ENCODE results near the gene SMIM1. TPM values are rescaled to one million over a fixed set of nuclear protein-coding genes. Genes with fewer than 3 reads are reported as not detected.

SMIM1 gene
- polyA plus RNA-seq, 2 of the 4 experiments (the other 2 are of a cell fraction) = 0.67 to 1.1 TPM

DNA sequence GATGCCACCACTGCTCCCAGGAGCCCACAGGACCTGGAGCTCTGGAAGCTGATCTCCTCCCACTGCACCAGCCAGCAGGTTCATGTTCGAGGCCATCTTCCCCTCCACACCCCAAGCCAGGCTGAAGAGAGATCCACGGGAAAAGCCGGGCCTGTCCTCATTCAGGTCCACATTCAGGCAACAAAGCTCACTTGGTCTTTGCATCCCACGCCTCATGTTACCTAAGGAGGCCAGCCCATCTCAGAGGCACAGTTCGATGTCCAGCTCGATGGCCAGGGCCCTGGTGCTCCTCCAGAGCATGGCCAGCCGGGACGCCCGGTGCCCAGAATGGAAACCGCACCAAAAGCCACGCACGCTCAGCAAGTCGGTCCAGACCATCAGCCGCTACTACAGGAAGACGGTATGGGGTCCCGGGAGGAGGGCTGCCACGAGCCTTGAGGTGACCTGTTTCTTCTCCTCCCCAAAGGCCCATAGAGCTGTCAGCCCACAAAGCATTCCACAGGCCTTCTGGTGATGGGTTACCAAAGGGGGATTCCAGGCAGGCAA is 20.1 kb upstream of the SMIM1 start, which contains the start of gene CCDC27 (continued):
- TF ChIP-seq, protein P1, sequence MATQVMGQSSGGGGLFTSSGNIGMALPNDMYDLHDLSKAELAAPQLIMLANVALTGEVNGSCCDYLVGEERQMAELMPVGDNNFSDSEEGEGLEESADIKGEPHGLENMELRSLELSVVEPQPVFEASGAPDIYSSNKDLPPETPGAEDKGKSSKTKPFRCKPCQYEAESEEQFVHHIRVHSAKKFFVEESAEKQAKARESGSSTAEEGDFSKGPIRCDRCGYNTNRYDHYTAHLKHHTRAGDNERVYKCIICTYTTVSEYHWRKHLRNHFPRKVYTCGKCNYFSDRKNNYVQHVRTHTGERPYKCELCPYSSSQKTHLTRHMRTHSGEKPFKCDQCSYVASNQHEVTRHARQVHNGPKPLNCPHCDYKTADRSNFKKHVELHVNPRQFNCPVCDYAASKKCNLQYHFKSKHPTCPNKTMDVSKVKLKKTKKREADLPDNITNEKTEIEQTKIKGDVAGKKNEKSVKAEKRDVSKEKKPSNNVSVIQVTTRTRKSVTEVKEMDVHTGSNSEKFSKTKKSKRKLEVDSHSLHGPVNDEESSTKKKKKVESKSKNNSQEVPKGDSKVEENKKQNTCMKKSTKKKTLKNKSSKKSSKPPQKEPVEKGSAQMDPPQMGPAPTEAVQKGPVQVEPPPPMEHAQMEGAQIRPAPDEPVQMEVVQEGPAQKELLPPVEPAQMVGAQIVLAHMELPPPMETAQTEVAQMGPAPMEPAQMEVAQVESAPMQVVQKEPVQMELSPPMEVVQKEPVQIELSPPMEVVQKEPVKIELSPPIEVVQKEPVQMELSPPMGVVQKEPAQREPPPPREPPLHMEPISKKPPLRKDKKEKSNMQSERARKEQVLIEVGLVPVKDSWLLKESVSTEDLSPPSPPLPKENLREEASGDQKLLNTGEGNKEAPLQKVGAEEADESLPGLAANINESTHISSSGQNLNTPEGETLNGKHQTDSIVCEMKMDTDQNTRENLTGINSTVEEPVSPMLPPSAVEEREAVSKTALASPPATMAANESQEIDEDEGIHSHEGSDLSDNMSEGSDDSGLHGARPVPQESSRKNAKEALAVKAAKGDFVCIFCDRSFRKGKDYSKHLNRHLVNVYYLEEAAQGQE (IDR thresholded peaks at IDR 0.05) = no peak
- TF ChIP-seq, protein P2, sequence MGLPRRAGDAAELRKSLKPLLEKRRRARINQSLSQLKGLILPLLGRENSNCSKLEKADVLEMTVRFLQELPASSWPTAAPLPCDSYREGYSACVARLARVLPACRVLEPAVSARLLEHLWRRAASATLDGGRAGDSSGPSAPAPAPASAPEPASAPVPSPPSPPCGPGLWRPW (IDR thresholded peaks at IDR 0.05) = no peak
- TF ChIP-seq TP53 (CRISPR knock-in tag; IDR thresholded peaks at IDR 0.05) = no peak

DNA sequence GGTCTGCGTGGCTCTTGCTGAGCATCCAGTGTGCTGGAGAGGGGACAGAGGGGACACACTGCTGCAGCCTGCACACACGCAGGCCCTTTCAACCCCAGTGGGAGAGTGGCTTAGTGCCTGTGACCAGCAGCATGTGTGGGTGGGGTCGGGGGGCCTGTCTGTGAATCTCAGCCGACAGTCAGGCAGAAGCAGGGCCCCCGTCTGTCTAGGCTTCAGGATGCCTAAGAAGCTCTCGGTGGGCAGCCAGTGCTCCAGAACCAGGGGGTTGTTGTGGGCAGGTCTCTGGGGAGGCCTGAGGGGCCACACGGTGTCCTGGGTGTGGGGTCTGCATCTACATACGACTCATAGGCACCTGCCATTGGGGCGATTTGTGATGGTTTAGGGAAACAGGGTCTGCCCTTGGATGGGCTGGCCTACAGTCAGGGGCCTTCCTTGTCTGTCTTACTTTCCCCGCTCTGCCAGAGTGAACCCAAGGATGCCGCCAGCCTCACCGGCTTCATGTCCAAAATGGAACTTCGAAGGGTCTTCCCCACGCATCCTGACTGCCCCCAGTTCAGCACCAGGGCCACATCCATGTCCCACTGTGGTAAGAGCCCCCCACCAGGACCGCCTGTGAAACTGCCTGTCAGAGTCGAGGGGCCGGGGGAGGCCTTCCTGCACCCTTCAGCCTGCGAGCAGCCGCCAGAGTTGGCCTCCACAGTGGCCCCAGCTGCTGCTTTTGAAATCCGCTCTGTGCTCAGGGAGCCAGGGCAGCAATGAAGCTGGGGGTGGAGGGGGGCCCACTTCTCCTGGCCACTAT is 18.7 kb upstream of the SMIM1 start:
- CTCF ChIA-PET = interaction anchor here (1.0 kb wide), 1 partner anchor 29 kb away, joined by 4 read pairs; no protein-coding TSS in a partner anchor
- FAIRE-seq = no peak
- WGBS (ENCODE audit: missing lambda C conversion rate) = 46% methylated on average over 3 of the region's 20 CpGs

DNA sequence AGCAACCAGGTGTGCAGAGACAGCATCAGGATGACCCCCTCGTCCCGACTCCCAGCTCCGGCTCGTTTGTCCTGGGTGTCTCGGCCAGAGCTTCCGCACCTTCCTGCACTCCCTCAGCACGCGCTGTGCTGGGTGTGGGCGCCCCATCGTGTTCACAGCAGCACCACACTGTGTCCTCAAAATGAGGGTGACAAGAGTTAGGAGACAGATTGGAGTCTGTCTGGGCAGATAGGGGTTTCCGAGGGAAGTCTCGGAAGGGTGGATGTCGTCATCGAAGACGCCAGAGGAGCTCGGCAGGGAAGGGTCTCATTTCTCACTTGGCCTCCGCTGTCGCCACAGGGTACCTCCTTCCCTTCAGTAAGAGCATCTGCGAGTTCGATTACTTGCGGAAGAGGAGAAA is 16.2 kb upstream of the SMIM1 start:
- WGBS (ENCODE audit: missing lambda C conversion rate) = 69% methylated on average over 18 of the region's 21 CpGs
- no peak overlapping the region for H3K4me2 ChIP-seq
- no peaks in the 10 kb centered on the region for H3K4me1 ChIP-seq
- ChIA-PET POLR2A (no interaction called here), CTCF (interaction anchor here (0.9 to 1.6 kb wide), 2 partner anchors 32 to 61 kb away, joined by 3 to 4 read pairs; no protein-coding TSS in a partner anchor)
- no peak overlapping the region for H3K4me3 ChIP-seq
- ATAC-seq (no peak), DNase-seq (ENCODE audit: low read depth in 1 of 2, low spot score in 1 of 2) (no peak), FAIRE-seq (no peak)
- TF ChIP-seq ZNF302 (CRISPR knock-in tag; IDR thresholded peaks at IDR 0.05) = no peak
- no peak overlapping the region for H3K27ac ChIP-seq
- H3K9me3 ChIP-seq = peaks cover 8% of the 10 kb centered on the region; the same call in 1 of the 3 replicates

More for the DNA sequence above, 18.7 kb upstream of the SMIM1 start:
- Histone ChIP-seq H3K4me1 (no peaks in the 10 kb centered on the region), H3K27ac (no peak overlapping the region), H3K4me2 (no peak overlapping the region), H3K4me3 (no peak overlapping the region), H3K9me3 (no peaks in the 10 kb centered on the region)
- ATAC-seq (no peak), DNase-seq (ENCODE audit: low read depth in 1 of 2, low spot score in 1 of 2) (no peak)
- POLR2A ChIA-PET = no interaction called here
- TF ChIP-seq POLR2AphosphoS2 (conservative IDR thresholded peaks at IDR 0.05; ENCODE audit: low read length) = no peak
- TF ChIP-seq CHD2 (IDR thresholded peaks at IDR 0.05; ENCODE audit: low read length, partially characterized antibody) = no peak
- no peak for TF ChIP-seq RCOR1 (IDR thresholded peaks at IDR 0.05; ENCODE audit: low read depth, low read length)
- no peak for TF ChIP-seq CEBPB (IDR thresholded peaks at IDR 0.05)
- TF ChIP-seq FOSB (CRISPR knock-in tag; IDR thresholded peaks at IDR 0.05) = no peak
- no peak for TF ChIP-seq JUN (IDR thresholded peaks at IDR 0.05)
- TF ChIP-seq RFX5 (IDR thresholded peaks at IDR 0.05) = no peak
- no peak for TF ChIP-seq TFCP2L1 (CRISPR knock-in tag; IDR thresholded peaks at IDR 0.05)

DNA sequence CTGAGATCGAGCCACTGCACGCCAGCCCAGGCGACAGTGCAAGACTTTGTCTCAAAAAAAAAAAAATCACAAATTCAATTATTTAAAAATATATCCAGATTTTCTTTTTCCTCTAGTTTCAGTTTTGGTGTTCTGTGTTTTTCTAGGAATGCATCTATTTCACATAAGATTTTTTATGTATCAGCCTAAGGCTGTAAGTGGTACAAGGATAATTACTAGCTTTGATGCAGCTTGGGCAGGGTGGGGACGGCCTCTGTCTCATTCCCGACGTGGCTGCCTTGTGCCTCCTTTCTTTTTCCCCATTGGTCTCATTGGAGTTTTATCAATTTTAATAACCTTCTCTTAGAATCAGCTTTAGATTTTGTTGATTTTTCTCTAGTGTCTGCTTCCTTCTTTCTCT is 13.4 kb upstream of the SMIM1 start:
- H3K27ac ChIP-seq = no peak overlapping the region
- H3K4me3 ChIP-seq = no peak overlapping the region
- peaks cover 8% of the 10 kb centered on the region; the same call in 1 of the 3 replicates for H3K9me3 ChIP-seq
- no peak overlapping the region for H3K4me2 ChIP-seq
- WGBS (ENCODE audit: missing lambda C conversion rate) = 43% methylated on average over 6 of the region's 6 CpGs
- ATAC-seq (no peak), FAIRE-seq (no peak), DNase-seq (ENCODE audit: low read depth in 1 of 2, low spot score in 1 of 2) (no peak)
- H3K4me1 ChIP-seq = no peaks in the 10 kb centered on the region
- CTCF ChIA-PET = interaction anchor here (0.9 kb wide), 1 partner anchor 18 kb away, joined by 5 read pairs; no protein-coding TSS in a partner anchor
- POLR2A ChIA-PET = no interaction called here
- TF ChIP-seq, protein P1 (IDR thresholded peaks at IDR 0.05) = no peak
- TF ChIP-seq CBX8 (IDR thresholded peaks at IDR 0.05) (no peak), GATA3 (IDR thresholded peaks at IDR 0.05; ENCODE audit: borderline replicate concordance) (no peak), MYC (IDR thresholded peaks at IDR 0.05; ENCODE audit: borderline replicate concordance, low read length) (no peak), ZSCAN20 (CRISPR knock-in tag; IDR thresholded peaks at IDR 0.05) (no peak), TFCP2L1 (CRISPR knock-in tag; IDR thresholded peaks at IDR 0.05) (no peak), MAZ (IDR thresholded peaks at IDR 0.05; ENCODE audit: borderline replicate concordance, low read depth, low read length) (no peak)
- TF ChIP-seq, protein P3, sequence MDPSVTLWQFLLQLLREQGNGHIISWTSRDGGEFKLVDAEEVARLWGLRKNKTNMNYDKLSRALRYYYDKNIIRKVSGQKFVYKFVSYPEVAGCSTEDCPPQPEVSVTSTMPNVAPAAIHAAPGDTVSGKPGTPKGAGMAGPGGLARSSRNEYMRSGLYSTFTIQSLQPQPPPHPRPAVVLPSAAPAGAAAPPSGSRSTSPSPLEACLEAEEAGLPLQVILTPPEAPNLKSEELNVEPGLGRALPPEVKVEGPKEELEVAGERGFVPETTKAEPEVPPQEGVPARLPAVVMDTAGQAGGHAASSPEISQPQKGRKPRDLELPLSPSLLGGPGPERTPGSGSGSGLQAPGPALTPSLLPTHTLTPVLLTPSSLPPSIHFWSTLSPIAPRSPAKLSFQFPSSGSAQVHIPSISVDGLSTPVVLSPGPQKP (IDR thresholded peaks at IDR 0.05; ENCODE audit: low read depth, low read length) = no peak
- TF ChIP-seq, protein P2 (IDR thresholded peaks at IDR 0.05) = no peak
- TF ChIP-seq, protein P4, sequence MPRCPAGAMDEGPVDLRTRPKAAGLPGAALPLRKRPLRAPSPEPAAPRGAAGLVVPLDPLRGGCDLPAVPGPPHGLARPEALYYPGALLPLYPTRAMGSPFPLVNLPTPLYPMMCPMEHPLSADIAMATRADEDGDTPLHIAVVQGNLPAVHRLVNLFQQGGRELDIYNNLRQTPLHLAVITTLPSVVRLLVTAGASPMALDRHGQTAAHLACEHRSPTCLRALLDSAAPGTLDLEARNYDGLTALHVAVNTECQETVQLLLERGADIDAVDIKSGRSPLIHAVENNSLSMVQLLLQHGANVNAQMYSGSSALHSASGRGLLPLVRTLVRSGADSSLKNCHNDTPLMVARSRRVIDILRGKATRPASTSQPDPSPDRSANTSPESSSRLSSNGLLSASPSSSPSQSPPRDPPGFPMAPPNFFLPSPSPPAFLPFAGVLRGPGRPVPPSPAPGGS (IDR thresholded peaks at IDR 0.05) = no peak
